Spleen (tissue), 11 donors: ENCODE results near the gene BAIAP2L2. TPM values are rescaled to one million over a fixed set of nuclear protein-coding genes. Genes with fewer than 3 reads are reported as not detected.

Experiments
- DNase-seq: peaks from one replicate; pipeline ENCODE4 v3.0.0-alpha.2; 2020
- H3K27ac ChIP-seq, 8 donors: fragments of 200-600 bp; sonication (generic) in 7 of 8; 1 replicate in 4 of 8; 2 replicates in 4 of 8; pipeline versions ENCODE4 v1.5.0 to v1.8.0; 2016 to 2021; ENCODE audit warnings: inconsistent platforms in 4 of 8, mild to moderate bottlenecking in 4 of 8, moderate library complexity in 1 of 8
- H3K27me3 ChIP-seq, 7 donors: fragments of 200-600 bp; sonication (generic) in 6 of 7; replicated peaks in 1 of 7; 1 replicate in 4 of 7; 2 replicates in 3 of 7; pipeline versions ENCODE4 v1.5.0 to v1.8.0; 2016 to 2021; ENCODE audit warnings: inconsistent platforms in 3 of 7, mild to moderate bottlenecking in 1 of 7
- H3K36me3 ChIP-seq, 6 donors: fragments of 200-600 bp; sonication (generic) in 5 of 6; 1 replicate in 4 of 6; 2 replicates in 2 of 6; pipeline versions ENCODE4 v1.5.0 to v1.8.0; 2016 to 2021; ENCODE audit warnings: inconsistent platforms in 2 of 6
- H3K4me1 ChIP-seq, 6 donors: fragments of 200-600 bp; sonication (generic) in 5 of 6; 1 replicate in 3 of 6; 2 replicates in 3 of 6; pipeline versions ENCODE4 v1.5.0 to v1.8.0; 2016 to 2021; ENCODE audit warnings: inconsistent platforms in 3 of 6
- H3K4me3 ChIP-seq, 8 donors: fragments of 200-600 bp; sonication (generic) in 7 of 8; 1 replicate in 4 of 8; 2 replicates in 4 of 8; pipeline versions ENCODE4 v1.5.0 to v1.8.0; 2016 to 2021; ENCODE audit warnings: inconsistent platforms in 4 of 8, mild to moderate bottlenecking in 4 of 8, moderate library complexity in 2 of 8
- H3K9me3 ChIP-seq, 8 donors: fragments of 200-600 bp; sonication (generic) in 7 of 8; 1 replicate in 4 of 8; 2 replicates in 4 of 8; pipeline versions ENCODE4 v1.5.0 to v1.8.0; 2016 to 2021; ENCODE audit warnings: inconsistent platforms in 4 of 8
- CTCF ChIP-seq, 11 experiments: fragments of 200-600 bp in 7 of 11; fragments of 450-650 bp in 4 of 11; sonication (generic) in 4 of 11; IDR thresholded peaks in 8 of 11; conservative IDR thresholded peaks in 3 of 11; 1 replicate in 7 of 11; 2 replicates in 4 of 11; pipeline versions ENCODE4 v1.4.0 to v1.8.0; 2016 to 2021; ENCODE audit warnings: antibody characterized with exemption in 11 of 11, inconsistent platforms in 4 of 11, mild to moderate bottlenecking in 1 of 11
- POLR2A ChIP-seq, 3 donors: fragments of 450-650 bp; IDR thresholded peaks; one replicate each; pipeline ENCODE4 v1.5.1; 2017; ENCODE audit warnings: antibody characterized with exemption in 3 of 3, mild to moderate bottlenecking in 1 of 3
- POLR2AphosphoS5 ChIP-seq, 3 donors: sonication (generic); formaldehyde crosslinking; IDR thresholded peaks; one replicate each; pipeline ENCODE4 v1.5.1; 2017; ENCODE audit warnings: antibody characterized with exemption in 3 of 3
- WGBS, 5 donors: extraction: QIAGEN DNeasy Blood & Tissue Kit in 3 of 5; methylation state at CpG; one replicate each; pipeline versions ENCODE4 v1.1.5 to v1.1.7; 2013 to 2018; 5-methylcytosine and 5-hydroxymethylcytosine counted together
- intact Hi-C: fragments of 100-400 bp; cut with DNase I; formaldehyde crosslinking; loops from one replicate; pipeline ENCODE4 v1.15.0; 2023; ENCODE audit warnings: low total_unique reads
- polyA plus RNA-seq, 3 donors: library from polyadenylated mRNA; stranded (reverse); fragments of 200-250 nt; gene quantifications; one replicate each; pipeline ENCODE4 v1.2.1, GENCODE V29; 2013
- total RNA-seq, 7 donors: library from RNA; depleted of rRNA in 3 of 7; stranded (reverse); fragments of >200 nt in 3 of 7; fragmentation: NEBNext Ultra II Directional in 4 of 7; extraction: Animal tissue kit (Norgen Biotek cat#: 25700) in 4 of 7; gene quantifications; one replicate each; pipeline versions ENCODE4 v1.1.0 to v1.2.1, GENCODE V29; 2016 to 2021
- donor health status: healthy with polysubstance abuse.
- donor health status: DM: no; HTN: no; CAD: no; lungs with moderate emphysema.
- donor health status: DM: no; HTN: no; CAD: no.
- donor health status: Bipolar disorder and iron deficiency.
- donor health status: healthy.
- donor health status: DM: no; HTN: no; CAD: no.
- donor health status: DM: yes; HTN: yes; CAD: no.

BAIAP2L2 gene
- total and polyA plus RNA-seq, 10 donors: 0.37 to 3.0 (median 0.91) TPM

GRCh38 chr22:38078046-38078840, 32.2 kb downstream of the BAIAP2L2 start:
- DNase-seq: peak; percentile 51
- whole genome bisulfite sequencing, 5 donors: 78 to 83% (median 78%) methylated on average over 14 to 22 of the region's 22 CpGs
- H3K9me3 ChIP-seq: no peaks in the 10 kb centered on the region
- H3K36me3 ChIP-seq: peaks cover 0 to 31% (median 17%) of the 10 kb centered on the region in 6 donors
- H3K27me3 ChIP-seq: peaks cover 3 to 37% (median 29%) of the 10 kb centered on the region in 7 donors
- H3K27ac ChIP-seq: no peak overlapping the region
- intact Hi-C loops: no loop called here
- no peak overlapping the region for H3K4me3 ChIP-seq
- TF ChIP-seq POLR2A (IDR thresholded peaks at IDR 0.05): no peak
- TF ChIP-seq POLR2AphosphoS5 (IDR thresholded peaks at IDR 0.05): no peak
- TF ChIP-seq CTCF (IDR thresholded peaks at IDR 0.05 in 8 of 11, conservative IDR thresholded peaks at IDR 0.05 in 3 of 11): no peak
- peaks cover 11 to 28% (median 24%) of the 10 kb centered on the region in 6 donors for H3K4me1 ChIP-seq

- no peak for TF ChIP-seq POLR2AphosphoS5 (IDR thresholded peaks at IDR 0.05)
- no peak for TF ChIP-seq CTCF (IDR thresholded peaks at IDR 0.05 in 8 of 11, conservative IDR thresholded peaks at IDR 0.05 in 3 of 11)
- TF ChIP-seq POLR2A (IDR thresholded peaks at IDR 0.05): no peak
- no peak overlapping the region for H3K4me3 ChIP-seq
- peaks cover 0 to 38% (median 24%) of the 10 kb centered on the region in 6 donors for H3K36me3 ChIP-seq
- H3K9me3 ChIP-seq: no peaks in the 10 kb centered on the region
- intact Hi-C loops: no loop called here
- no peak overlapping the region for H3K27ac ChIP-seq
- 74 to 88% (median 77%) methylated on average over 13 to 14 of the region's 14 CpGs for WGBS, 5 donors
- H3K4me1 ChIP-seq: peaks cover 11 to 22% (median 20%) of the 10 kb centered on the region in 6 donors
- DNase-seq: no peak
- H3K27me3 ChIP-seq: peaks cover 3 to 30% (median 22%) of the 10 kb centered on the region in 7 donors
Observed at GRCh38 chr22:38077595-38077994, 32.9 kb downstream of the BAIAP2L2 start.

- TF ChIP-seq CTCF (IDR thresholded peaks at IDR 0.05 in 8 of 11, conservative IDR thresholded peaks at IDR 0.05 in 3 of 11): no peak
- no peak for TF ChIP-seq POLR2AphosphoS5 (IDR thresholded peaks at IDR 0.05)
- H3K4me3 ChIP-seq: no peak overlapping the region
- no peak for DNase-seq
- no peak overlapping the region for H3K27ac ChIP-seq
- H3K27me3 ChIP-seq: peaks cover 1 to 25% (median 17%) of the 10 kb centered on the region in 7 donors
- 82 to 94% (median 89%) methylated on average over 12 of the region's 12 CpGs for WGBS, 5 donors
- no peaks in the 10 kb centered on the region for H3K9me3 ChIP-seq
- peaks cover 7 to 17% (median 15%) of the 10 kb centered on the region in 6 donors for H3K4me1 ChIP-seq
- peaks cover 0 to 43% (median 29%) of the 10 kb centered on the region in 6 donors for H3K36me3 ChIP-seq
- intact Hi-C loops: no loop called here
Observed at GRCh38 chr22:38077096-38077495, 33.4 kb downstream of the BAIAP2L2 start.

GRCh38 chr22:38075961-38076360, 34.5 kb downstream of the BAIAP2L2 start:
- Histone ChIP-seq H3K27me3 (peaks cover 0 to 14% (median 6%) of the 10 kb centered on the region in 7 donors), H3K9me3 (no peaks in the 10 kb centered on the region), H3K27ac (no peak overlapping the region), H3K36me3 (peaks cover 0 to 54% (median 39%) of the 10 kb centered on the region in 6 donors), H3K4me1 (peaks cover 0 to 7% (median 4%) of the 10 kb centered on the region in 6 donors), H3K4me3 (no peak overlapping the region)
- 79 to 84% (median 82%) methylated on average over 13 of the region's 13 CpGs for WGBS, 5 donors
- DNase-seq: no peak
- TF ChIP-seq POLR2AphosphoS5 (IDR thresholded peaks at IDR 0.05) (no peak), CTCF (IDR thresholded peaks at IDR 0.05 in 8 of 11, conservative IDR thresholded peaks at IDR 0.05 in 3 of 11) (no peak), POLR2A (IDR thresholded peaks at IDR 0.05) (no peak)
- intact Hi-C loops: no loop called here
